IMR-90 (cell line): ENCODE results near the gene TNFAIP8. TPM values are rescaled to one million over a fixed set of nuclear protein-coding genes. Genes with fewer than 3 reads are reported as not detected.

ENCODE experiments used
- ATAC-seq: fragments of 200-7000 bp; cut with Tn5 transposase; 2 replicates; pipeline ENCODE4 v1.9.1; 2020; ENCODE audit warnings: low read depth, mild to moderate bottlenecking, moderate library complexity
- BruUV-seq: library from RNA; stranded (reverse); fragments of 400-500 nt; replicated peaks from 2 replicates; lab custom pipeline; 2021; lab: Mats Ljungman, UMichigan
- CTCF ChIA-PET: fragments of 300-600 bp; formaldehyde crosslinking; extraction: SDS; loops from one replicate; lab custom pipeline; 2021; ENCODE audit warnings: antibody characterized with exemption; lab: Yijun Ruan, JAX
- POLR2A ChIA-PET: fragments of 300-600 bp; sonication (Branson Sonifier 250); formaldehyde crosslinking; loops from one replicate; lab custom pipeline; 2022; ENCODE audit warnings: antibody characterized with exemption; ENCODE audit not compliant: unreplicated experiment; lab: Charles Lee
- DNase-seq: peaks from one replicate; pipeline ENCODE4 v3.0.0; 2013
- H2AFZ ChIP-seq: replicated peaks from 2 replicates; pipeline ENCODE3; 2013; ENCODE audit warnings: low read length, mild to moderate bottlenecking; ENCODE audit not compliant: poor library complexity
- H2AK5ac ChIP-seq: 2 replicates; pipeline ENCODE4 v1.6.1; 2013; ENCODE audit warnings: low read depth, low read length, inconsistent platforms
- H2AK9ac ChIP-seq: replicated peaks from 2 replicates; pipeline ENCODE3; 2013; ENCODE audit warnings: mild to moderate bottlenecking, low read depth, low read length, moderate library complexity; ENCODE audit not compliant: poor library complexity
- H2BK120ac ChIP-seq: 2 replicates; pipeline ENCODE4 v1.6.1; 2013; ENCODE audit warnings: low read depth, low read length, inconsistent platforms
- H2BK15ac ChIP-seq: 3 replicates; pipeline ENCODE4 v1.6.1; 2013; ENCODE audit warnings: low read depth, low read length, inconsistent platforms
- H2BK20ac ChIP-seq: 2 replicates; pipeline ENCODE4 v1.6.1; 2013; ENCODE audit warnings: low read depth, mild to moderate bottlenecking, inconsistent platforms, low read length, moderate library complexity
- H2BK5ac ChIP-seq: 2 replicates; pipeline ENCODE4 v1.6.1; 2013; ENCODE audit warnings: mild to moderate bottlenecking, low read depth, low read length, inconsistent platforms; ENCODE audit not compliant: poor library complexity, severe bottlenecking
- H3K14ac ChIP-seq: replicated peaks from 2 replicates; pipeline ENCODE4 v1.6.1; 2013; ENCODE audit warnings: low read depth, low read length, inconsistent platforms
- H3K18ac ChIP-seq: 2 replicates; pipeline ENCODE4 v1.6.1; 2013; ENCODE audit warnings: low read depth, low read length, control low read depth
- H3K23ac ChIP-seq: 2 replicates; pipeline ENCODE4 v1.6.1; 2013; ENCODE audit warnings: low read depth, low read length, inconsistent platforms
- H3K27ac ChIP-seq: 2 replicates; pipeline ENCODE4 v1.5.1; 2013; ENCODE audit warnings: mild to moderate bottlenecking, control low read depth, low read length; ENCODE audit not compliant: insufficient read depth
- H3K27me3 ChIP-seq: 2 replicates; pipeline ENCODE4 v1.6.1; 2013; ENCODE audit warnings: low read length; ENCODE audit not compliant: control insufficient read depth, insufficient read depth
- H3K36me3 ChIP-seq: 2 replicates; pipeline ENCODE4 v1.6.1; 2013; ENCODE audit warnings: low read length, mixed read lengths; ENCODE audit not compliant: control insufficient read depth, insufficient read depth
- H3K4ac ChIP-seq: 2 replicates; pipeline ENCODE4 v1.6.1; 2013; ENCODE audit warnings: low read depth, low read length, inconsistent platforms
- H3K4me1 ChIP-seq: 2 replicates; pipeline ENCODE4 v1.6.1; 2013; ENCODE audit warnings: low read length, mixed read lengths; ENCODE audit not compliant: control insufficient read depth, insufficient read depth
- H3K4me2 ChIP-seq: 2 replicates; pipeline ENCODE4 v1.6.1; 2013; ENCODE audit warnings: low read depth, mild to moderate bottlenecking, control low read depth, low read length, moderate library complexity
- H3K4me3 ChIP-seq: 2 replicates; pipeline ENCODE4 v1.5.1; 2013; ENCODE audit warnings: low read depth, mild to moderate bottlenecking, control low read depth, low read length, moderate library complexity; ENCODE audit not compliant: insufficient read depth
- H3K56ac ChIP-seq: 2 replicates; pipeline ENCODE4 v1.6.1; 2013; ENCODE audit warnings: low read length, inconsistent platforms; ENCODE audit not compliant: insufficient read depth; ENCODE audit errors: extremely low read depth
- H3K79me1 ChIP-seq, 2 experiments: 2 replicates each; pipeline ENCODE4 v1.6.1; 2013; ENCODE audit warnings: low read length in 2 of 2, inconsistent platforms in 1 of 2, low read depth in 1 of 2
- H3K9ac ChIP-seq: 2 replicates; pipeline ENCODE4 v1.6.1; 2013; ENCODE audit warnings: low read depth, low read length, control low read depth
- H3K9me1 ChIP-seq: 2 replicates; pipeline ENCODE4 v1.6.1; 2013; ENCODE audit warnings: low read length, inconsistent platforms; ENCODE audit not compliant: insufficient read depth
- H3K9me3 ChIP-seq: 2 replicates; pipeline ENCODE4 v1.6.1; 2013; ENCODE audit warnings: low read length; ENCODE audit not compliant: control insufficient read depth, insufficient read depth
- H4K20me1 ChIP-seq: 2 replicates; pipeline ENCODE4 v1.6.1; 2013; ENCODE audit warnings: low read length, inconsistent platforms; ENCODE audit not compliant: insufficient read depth
- H4K5ac ChIP-seq: 2 replicates; pipeline ENCODE4 v1.6.1; 2013; ENCODE audit warnings: mild to moderate bottlenecking, low read depth, low read length, control low read depth
- H4K8ac ChIP-seq, 2 experiments: 2 replicates each; pipeline ENCODE4 v1.6.1; 2013; ENCODE audit warnings: low read depth in 2 of 2, low read length in 2 of 2, control low read depth in 1 of 2, inconsistent platforms in 1 of 2
- H4K91ac ChIP-seq: 2 replicates; pipeline ENCODE4 v1.6.1; 2013; ENCODE audit warnings: low read depth, low read length, inconsistent platforms; ENCODE audit not compliant: insufficient read depth
- BHLHE40 ChIP-seq: fragments of 150-350 bp; IDR thresholded peaks from 2 replicates; pipeline ENCODE4 v1.6.1; 2016; ENCODE audit warnings: mild to moderate bottlenecking, low read depth, low read length
- CEBPB ChIP-seq: IDR thresholded peaks from 2 replicates; pipeline ENCODE4 v1.6.1; 2012; ENCODE audit warnings: low read depth, low read length, improper control_type of control experiment
- CHD1 ChIP-seq: IDR thresholded peaks from 2 replicates; pipeline ENCODE4 v1.6.1; 2012; ENCODE audit warnings: low read depth, low read length, improper control_type of control experiment
- MAFK ChIP-seq: IDR thresholded peaks from 2 replicates; pipeline ENCODE4 v1.6.1; 2012; ENCODE audit warnings: low read depth, low read length, improper control_type of control experiment
- MAZ ChIP-seq: IDR thresholded peaks from 2 replicates; pipeline ENCODE4 v1.6.1; 2012; ENCODE audit warnings: low read depth, mild to moderate bottlenecking, low read length, improper control_type of control experiment, moderate library complexity, borderline replicate concordance
- NFE2L2 ChIP-seq: fragments of 150-350 bp; IDR thresholded peaks from 2 replicates; pipeline ENCODE4 v1.6.1; 2016; ENCODE audit warnings: low read depth, mild to moderate bottlenecking, low read length
- POLR2A ChIP-seq: IDR thresholded peaks from 2 replicates; pipeline ENCODE4 v1.6.1; 2012; ENCODE audit warnings: mild to moderate bottlenecking, low read depth, low read length
- RCOR1 ChIP-seq: IDR thresholded peaks from 2 replicates; pipeline ENCODE4 v1.6.1; 2012; ENCODE audit warnings: mild to moderate bottlenecking, low read length, improper control_type of control experiment; ENCODE audit not compliant: insufficient replicate concordance
- SMC3 ChIP-seq: fragments of 150-350 bp; IDR thresholded peaks from 2 replicates; pipeline ENCODE4 v1.6.1; 2016; ENCODE audit warnings: low read depth, mild to moderate bottlenecking, antibody characterized with exemption, low read length, moderate library complexity
- WGBS, 2 experiments: methylation state at CpG; one replicate each; pipeline versions ENCODE4 v1.1.5 to v1.1.7; 2013; ENCODE audit warnings: missing lambda C conversion rate in 2 of 2; ENCODE audit not compliant: insufficient read length in 1 of 2; ENCODE audit errors: extremely low coverage in 2 of 2; 5-methylcytosine and 5-hydroxymethylcytosine counted together
- dilution Hi-C: fragments of 300-500 bp; cut with HindIII; formaldehyde crosslinking; loops from one replicate; pipeline ENCODE4 v1.14.3; 2018; ENCODE audit warnings: low sequenced_read_pairs; ENCODE audit not compliant: unreplicated experiment
- in situ Hi-C: fragments of 300-500 bp; cut with MboI; formaldehyde crosslinking; loops from 3 replicates; pipeline ENCODE4 v1.14.3; 2019; ENCODE audit warnings: low sequenced_read_pairs, inconsistent platforms, mixed read lengths
- intact Hi-C: fragments of 100-400 bp; cut with micrococcal nuclease; formaldehyde crosslinking; loops from 2 replicates; pipeline ENCODE4 v1.10.0; 2022
- polyA plus RNA-seq, 3 experiments: library from polyadenylated mRNA; depleted of rRNA; stranded (reverse); fragments of >200 nt; gene quantifications; 2 replicates each; pipeline ENCODE4 v1.2.3, GENCODE V29; 2012; ENCODE audit warnings: low replicate concordance in 1 of 3
- total RNA-seq: library from RNA; depleted of rRNA; stranded (reverse); fragments of >200 nt; gene quantifications from 2 replicates; pipeline ENCODE4 v1.2.3, GENCODE V29; 2012
- TF ChIP-seq, protein P1 (sequence below): fragments of 150-350 bp; IDR thresholded peaks from 2 replicates; pipeline ENCODE4 v1.6.1; 2017; ENCODE audit warnings: mild to moderate bottlenecking, antibody characterized with exemption, low read length, low read depth
- TF ChIP-seq, protein P2 (sequence below): fragments of 150-350 bp; IDR thresholded peaks from 2 replicates; pipeline ENCODE4 v1.6.1; 2016; ENCODE audit warnings: low read depth, mild to moderate bottlenecking, low read length, moderate library complexity, borderline replicate concordance

Gene TNFAIP8
- total and polyA plus RNA-seq, 2 of the 4 experiments (the other 2 are of a cell fraction): 20.3 to 29.9 TPM

- BruUV-seq: no TSS peak
- no peak overlapping the region for H3K56ac ChIP-seq
- H2BK120ac ChIP-seq: peak overlapping the region; percentile 67
- peak overlapping the region; percentile 40 for H4K91ac ChIP-seq
- no peak for ATAC-seq
- peaks cover 15 to 16% of the 10 kb centered on the region in 2 experiments for H3K79me1 ChIP-seq
- no peak overlapping the region for H2AK9ac ChIP-seq
- H3K27me3 ChIP-seq: no peaks in the 10 kb centered on the region
- no peak overlapping the region for H2AFZ ChIP-seq
- peak overlapping the region; percentile 85 for H2AK5ac ChIP-seq
- POLR2A ChIA-PET: no interaction called here
- peaks cover 7% of the 10 kb centered on the region for H3K36me3 ChIP-seq
- no peak overlapping the region for H3K18ac ChIP-seq
- DNase-seq: no peak
- H3K4me1 ChIP-seq: peaks cover 7% of the 10 kb centered on the region
- H3K23ac ChIP-seq: no peak overlapping the region
- dilution Hi-C loops: no loop called here
- no peak overlapping the region for H3K27ac ChIP-seq
- no peak overlapping the region for H3K4me2 ChIP-seq
- H3K9ac ChIP-seq: no peak overlapping the region
- intact Hi-C loops: no loop called here
- no peak overlapping the region for H2BK5ac ChIP-seq
- peak overlapping the region; percentile 38; the same call in 1 of the 2 replicates for H3K4ac ChIP-seq
- no peak overlapping the region for H3K4me3 ChIP-seq
- no CpG with 5 or more reads among the region's 6 CpGs for WGBS, 2 experiments
- in situ Hi-C loops: no loop called here
- no peak for TF ChIP-seq MAFK
- TF ChIP-seq CHD1: no peak
- TF ChIP-seq BHLHE40: no peak
- no peak for TF ChIP-seq MAZ
- TF ChIP-seq RCOR1: no peak
- TF ChIP-seq, protein P1, sequence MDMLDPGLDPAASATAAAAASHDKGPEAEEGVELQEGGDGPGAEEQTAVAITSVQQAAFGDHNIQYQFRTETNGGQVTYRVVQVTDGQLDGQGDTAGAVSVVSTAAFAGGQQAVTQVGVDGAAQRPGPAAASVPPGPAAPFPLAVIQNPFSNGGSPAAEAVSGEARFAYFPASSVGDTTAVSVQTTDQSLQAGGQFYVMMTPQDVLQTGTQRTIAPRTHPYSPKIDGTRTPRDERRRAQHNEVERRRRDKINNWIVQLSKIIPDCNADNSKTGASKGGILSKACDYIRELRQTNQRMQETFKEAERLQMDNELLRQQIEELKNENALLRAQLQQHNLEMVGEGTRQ: no peak
- TF ChIP-seq CEBPB: no peak
- TF ChIP-seq, protein P2, sequence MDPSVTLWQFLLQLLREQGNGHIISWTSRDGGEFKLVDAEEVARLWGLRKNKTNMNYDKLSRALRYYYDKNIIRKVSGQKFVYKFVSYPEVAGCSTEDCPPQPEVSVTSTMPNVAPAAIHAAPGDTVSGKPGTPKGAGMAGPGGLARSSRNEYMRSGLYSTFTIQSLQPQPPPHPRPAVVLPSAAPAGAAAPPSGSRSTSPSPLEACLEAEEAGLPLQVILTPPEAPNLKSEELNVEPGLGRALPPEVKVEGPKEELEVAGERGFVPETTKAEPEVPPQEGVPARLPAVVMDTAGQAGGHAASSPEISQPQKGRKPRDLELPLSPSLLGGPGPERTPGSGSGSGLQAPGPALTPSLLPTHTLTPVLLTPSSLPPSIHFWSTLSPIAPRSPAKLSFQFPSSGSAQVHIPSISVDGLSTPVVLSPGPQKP: no peak
- TF ChIP-seq NFE2L2: no peak
- no peak for TF ChIP-seq POLR2A
- no peak for TF ChIP-seq SMC3
- H3K9me1 ChIP-seq: peaks cover 9% of the 10 kb centered on the region
- H3K9me3 ChIP-seq: no peaks in the 10 kb centered on the region
- H3K14ac ChIP-seq: 0 out of 2 replicates have a peak overlapping the region, but pooled peaks have one; percentile 55
- no peak overlapping the region for H4K8ac ChIP-seq
- no peak overlapping the region for H4K5ac ChIP-seq
- no peak overlapping the region; the same call in 2 of the 3 replicates for H2BK15ac ChIP-seq
- no peak overlapping the region for H2BK20ac ChIP-seq
- CTCF ChIA-PET: no interaction called here
- no peaks in the 10 kb centered on the region for H4K20me1 ChIP-seq
Observed at GRCh38 chr5:119396030-119396664, 40.3 kb downstream of the TNFAIP8 start.
